HG03045 (cell line): ENCODE measurements around the gene MAP3K9.

Experiments used
- ATAC-seq: cut with Tn5 transposase; IDR thresholded peaks from one replicate; pipeline ENCODE4 v1.9.1; 2021; ENCODE audit warnings: mild to moderate bottlenecking, moderate library complexity; ENCODE audit not compliant: unreplicated experiment

Gene MAP3K9

GRCh38 chr14:70821584-70822529 is 12.5 kb upstream of the MAP3K9 start:
- no peak for ATAC-seq

GRCh38 chr14:70816525-70816924 is 7.2 kb upstream of the MAP3K9 start:
- ATAC-seq = no peak

- no peak for ATAC-seq
Measured at GRCh38 chr14:70814466-70814865, 5.2 kb upstream of the MAP3K9 start.

- ATAC-seq = no peak
Measured at GRCh38 chr14:70812124-70812818, 3.0 kb upstream of the MAP3K9 start.

GRCh38 chr14:70811578-70811977 is 2.3 kb upstream of the MAP3K9 start:
- no peak for ATAC-seq

- ATAC-seq = no peak
Measured at GRCh38 chr14:70811050-70811449, 1.7 kb upstream of the MAP3K9 start.

GRCh38 chr14:70810621-70811020 is 1.3 kb upstream of the MAP3K9 start:
- no peak for ATAC-seq

GRCh38 chr14:70808416-70809224 is 693 bp downstream of the MAP3K9 start:
- peak; percentile 14 for ATAC-seq

GRCh38 chr14:70807898-70808415 is 1.4 kb downstream of the MAP3K9 start:
- ATAC-seq = no peak

GRCh38 chr14:70804556-70805162 is 4.7 kb downstream of the MAP3K9 start:
- ATAC-seq = no peak

- ATAC-seq = peak; percentile 69
Measured at GRCh38 chr14:70803321-70804310, 5.7 kb downstream of the MAP3K9 start.

- no peak for ATAC-seq
Measured at GRCh38 chr14:70802379-70802778, 6.9 kb downstream of the MAP3K9 start.

- ATAC-seq = no peak
Measured at GRCh38 chr14:70801836-70802235, 7.5 kb downstream of the MAP3K9 start.

GRCh38 chr14:70796551-70796950 is 12.8 kb downstream of the MAP3K9 start:
- ATAC-seq = no peak

GRCh38 chr14:70794294-70794693 is 15.0 kb downstream of the MAP3K9 start:
- no peak for ATAC-seq

GRCh38 chr14:70793637-70794036 is 15.7 kb downstream of the MAP3K9 start:
- no peak for ATAC-seq

- ATAC-seq = no peak
Measured at GRCh38 chr14:70792939-70793338, 16.4 kb downstream of the MAP3K9 start.

- ATAC-seq = no peak
Measured at GRCh38 chr14:70791971-70792370, 17.3 kb downstream of the MAP3K9 start.

- ATAC-seq = no peak
Measured at GRCh38 chr14:70789961-70790360, 19.4 kb downstream of the MAP3K9 start.
